CD4-positive, CD25-positive, alpha-beta regulatory T cell (primary cell): ENCODE data around the gene NAALADL2. TPM values are rescaled to one million over a fixed set of nuclear protein-coding genes. Genes with fewer than 3 reads are reported as not detected.
A peak's percentile ranks its signal among the peaks of the same experiment; 100 is the strongest.

Experiments
- ATAC-seq, 2 donors: fragments of 150-1000 bp; cut with Tn5 transposase; one replicate each; pipeline ENCODE4 v1.10.0; 2021; ENCODE audit warnings: low read depth in 2 of 2, moderate number of reproducible peaks in 2 of 2, moderate library complexity in 1 of 2
- DNase-seq, 3 donors: peaks; one replicate each; pipeline versions ENCODE4 v3.0.0 to v3.0.0-alpha.2; 2012 to 2022; ENCODE audit warnings: mixed read lengths in 1 of 3
- H3K27ac ChIP-seq: one replicate; pipeline ENCODE4 v1.7.0; 2013; ENCODE audit warnings: mild to moderate bottlenecking, low read length; ENCODE audit not compliant: insufficient read depth, poor library complexity, severe bottlenecking
- H3K27me3 ChIP-seq: one replicate; pipeline ENCODE4 v1.7.0; 2013; ENCODE audit warnings: low read length; ENCODE audit not compliant: control insufficient read depth, insufficient read depth
- H3K36me3 ChIP-seq: one replicate; pipeline ENCODE4 v1.7.0; 2013; ENCODE audit warnings: mild to moderate bottlenecking, low read length, moderate library complexity; ENCODE audit not compliant: control insufficient read depth, insufficient read depth
- H3K4me1 ChIP-seq: 2 replicates; pipeline ENCODE4 v1.7.0; 2013; ENCODE audit warnings: mild to moderate bottlenecking, low read length; ENCODE audit not compliant: insufficient read depth, control insufficient read depth, poor library complexity, severe bottlenecking
- H3K4me3 ChIP-seq: one replicate; pipeline ENCODE4 v1.7.0; 2013; ENCODE audit warnings: low read depth, mild to moderate bottlenecking, low read length, moderate library complexity
- H3K9me3 ChIP-seq, 2 experiments: 1 replicate in 1 of 2; 2 replicates in 1 of 2; pipeline ENCODE4 v1.7.0; 2013; ENCODE audit warnings: low read length in 2 of 2, mild to moderate bottlenecking in 1 of 2, moderate library complexity in 1 of 2; ENCODE audit not compliant: control insufficient read depth in 2 of 2
- H3K27ac Mint-ChIP-seq, 3 donors: one replicate each; pipeline ENCODE4 v1.8.0; 2020 to 2022; ENCODE audit warnings: mild to moderate bottlenecking in 3 of 3, mixed read lengths in 3 of 3, moderate library complexity in 2 of 3
- H3K27me3 Mint-ChIP-seq: one replicate; pipeline ENCODE4 v1.8.0; 2022; ENCODE audit warnings: mild to moderate bottlenecking, mixed read lengths
- H3K36me3 Mint-ChIP-seq: one replicate; pipeline ENCODE4 v1.8.0; 2020; ENCODE audit warnings: mixed read lengths
- H3K4me1 Mint-ChIP-seq, 4 donors: one replicate each; pipeline ENCODE4 v1.8.0; 2020 to 2022; ENCODE audit warnings: mixed read lengths in 4 of 4, mild to moderate bottlenecking in 1 of 4
- H3K4me3 Mint-ChIP-seq, 4 donors: one replicate each; pipeline ENCODE4 v1.8.0; 2020 to 2022; ENCODE audit warnings: mild to moderate bottlenecking in 4 of 4, mixed read lengths in 4 of 4, moderate library complexity in 3 of 4
- H3K9me3 Mint-ChIP-seq, 7 donors: one replicate each; pipeline ENCODE4 v1.8.0; 2020 to 2022; ENCODE audit warnings: mixed read lengths in 7 of 7, mild to moderate bottlenecking in 3 of 7, moderate library complexity in 2 of 7
- polyA plus RNA-seq, 4 donors: library from polyadenylated mRNA; unstranded; fragments of 300-500 nt; fragmentation: Illumina TruSeq; gene quantifications; one replicate each; pipeline ENCODE4 v1.2.3, GENCODE V29; 2021
- total RNA-seq: library from RNA; stranded (reverse); gene quantifications from one replicate; pipeline ENCODE4 v1.2.3, GENCODE V29; 2022

Gene NAALADL2
- total and polyA plus RNA-seq, 5 donors from 2014 or later: not detected

DNA sequence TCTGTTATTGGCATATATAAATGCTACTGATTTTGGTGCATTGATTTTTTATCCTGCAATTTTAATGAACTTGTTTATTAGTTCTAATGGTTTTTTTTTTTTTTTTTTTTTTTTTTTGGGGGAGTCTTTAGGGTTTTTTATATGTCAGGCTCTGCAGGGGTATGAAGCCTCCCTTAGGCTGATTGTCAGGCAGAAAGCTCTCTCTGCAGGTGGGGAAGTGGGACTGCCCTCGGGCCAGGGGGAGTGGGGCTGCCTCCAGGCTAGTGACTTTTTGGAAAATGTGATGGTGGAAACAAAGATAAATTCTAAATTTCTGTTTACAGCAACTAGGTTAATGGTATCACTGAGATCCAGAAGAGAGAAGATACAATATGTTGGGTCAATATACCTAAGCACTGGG lies 14.4 kb upstream of the NAALADL2 start:
- peaks cover 2 to 6% of the 10 kb centered on the region in 2 experiments for H3K9me3 ChIP-seq
- H3K4me3 ChIP-seq: no peak overlapping the region
- no peaks in the 10 kb centered on the region for H3K4me1 ChIP-seq
- ATAC-seq (no peak), DNase-seq (no peak)
- H3K36me3 ChIP-seq: no peaks in the 10 kb centered on the region
- Mint-ChIP-seq H3K27me3 (no peaks in the 10 kb centered on the region), H3K27ac (no peak overlapping the region), H3K9me3 (peaks cover 0 to 12% (median 2%) of the 10 kb centered on the region in 7 donors), H3K36me3 (no peaks in the 10 kb centered on the region), H3K4me1 (no peaks in the 10 kb centered on the region), H3K4me3 (no peak overlapping the region)
- no peak overlapping the region for H3K27ac ChIP-seq
- no peaks in the 10 kb centered on the region for H3K27me3 ChIP-seq

DNA sequence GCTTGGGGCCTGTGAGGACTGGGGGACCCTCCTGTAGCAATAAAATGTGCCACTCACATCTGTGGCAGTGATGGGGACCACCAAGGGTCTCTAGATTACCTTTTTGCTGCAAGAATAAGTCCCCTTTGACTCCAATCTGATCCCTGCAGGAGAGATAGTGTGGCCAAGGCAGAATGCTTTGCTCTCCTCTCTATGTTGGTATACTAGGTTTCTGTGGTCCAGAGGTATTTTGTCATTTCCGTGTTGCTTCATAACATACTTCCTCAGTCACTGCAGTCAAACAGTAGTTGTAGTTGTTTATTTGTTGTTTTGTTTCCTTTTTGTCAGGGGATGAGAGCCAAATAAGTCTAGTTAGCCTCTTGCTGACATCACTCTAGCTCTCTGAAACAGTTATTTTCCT lies 13.1 kb upstream of the NAALADL2 start:
- no peak for ATAC-seq

DNA sequence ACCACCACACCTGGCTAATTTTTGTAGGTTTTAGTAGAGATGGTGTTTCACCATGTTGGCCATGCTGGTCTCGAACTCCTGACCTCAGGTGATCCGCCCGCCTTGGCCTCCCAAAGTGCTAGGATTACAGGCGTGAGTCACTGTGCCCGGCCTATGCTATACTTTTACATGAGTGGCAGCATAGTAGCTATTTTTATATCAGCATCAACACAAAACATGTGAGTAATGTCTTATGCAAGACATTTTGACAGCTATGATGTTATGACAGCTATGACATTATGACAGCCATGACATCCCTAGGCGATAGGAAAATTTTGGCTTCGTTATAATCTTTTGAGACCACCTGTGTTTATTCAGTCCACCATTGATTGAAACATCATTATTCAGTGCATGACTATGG lies 4.1 kb upstream of the NAALADL2 start:
- H3K4me3 ChIP-seq: no peak overlapping the region
- DNase-seq (no peak), ATAC-seq (no peak)
- H3K36me3 Mint-ChIP-seq: no peaks in the 10 kb centered on the region
- H3K27ac ChIP-seq: no peak overlapping the region
- H3K9me3 Mint-ChIP-seq: peaks cover 5 to 13% (median 9%) of the 10 kb centered on the region in 7 donors
- H3K4me3 Mint-ChIP-seq: no peak overlapping the region
- H3K36me3 ChIP-seq: no peaks in the 10 kb centered on the region
- peaks cover 4% of the 10 kb centered on the region for H3K27me3 Mint-ChIP-seq
- no peak overlapping the region for H3K27ac Mint-ChIP-seq
- H3K4me1 ChIP-seq: no peaks in the 10 kb centered on the region
- H3K9me3 ChIP-seq: no peaks in the 10 kb centered on the region
- H3K27me3 ChIP-seq: no peaks in the 10 kb centered on the region
- no peaks in the 10 kb centered on the region for H3K4me1 Mint-ChIP-seq

More for the DNA sequence above, 13.1 kb upstream of the NAALADL2 start:
- H3K27ac Mint-ChIP-seq: no peak overlapping the region
- no peaks in the 10 kb centered on the region for H3K4me1 ChIP-seq
- no peaks in the 10 kb centered on the region for H3K4me1 Mint-ChIP-seq
- no peaks in the 10 kb centered on the region for H3K27me3 ChIP-seq
- no peak for DNase-seq
- peaks cover 0 to 18% (median 5%) of the 10 kb centered on the region in 7 donors for H3K9me3 Mint-ChIP-seq
- no peaks in the 10 kb centered on the region for H3K36me3 Mint-ChIP-seq
- no peak overlapping the region for H3K27ac ChIP-seq
- H3K36me3 ChIP-seq: no peaks in the 10 kb centered on the region
- H3K27me3 Mint-ChIP-seq: no peaks in the 10 kb centered on the region
- peaks cover 2 to 6% of the 10 kb centered on the region in 2 experiments for H3K9me3 ChIP-seq
- no peak overlapping the region for H3K4me3 ChIP-seq
- no peak overlapping the region for H3K4me3 Mint-ChIP-seq

DNA sequence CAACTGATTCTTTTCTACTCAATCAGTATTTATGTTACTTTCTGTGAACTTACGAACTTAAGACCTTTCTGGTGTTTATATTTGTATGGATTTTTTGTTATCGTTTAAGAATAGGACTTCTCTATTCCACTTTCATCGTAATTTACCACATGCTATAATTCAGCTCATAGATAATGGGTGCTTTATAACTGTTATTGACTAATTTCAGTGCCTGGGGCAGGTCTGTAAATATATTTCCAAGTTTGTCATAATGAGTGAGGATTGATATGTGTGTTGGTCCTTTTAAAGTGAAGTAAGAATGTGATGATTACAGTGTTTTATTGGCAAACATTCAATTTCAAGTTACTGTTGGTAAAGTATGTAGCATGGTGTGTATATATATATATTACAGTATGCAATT lies 1.8 kb upstream of the NAALADL2 start:
- H3K4me3 ChIP-seq: no peak overlapping the region
- DNase-seq (no peak), ATAC-seq (no peak)
- Mint-ChIP-seq H3K27ac (no peak overlapping the region), H3K4me1 (no peaks in the 10 kb centered on the region), H3K4me3 (no peak overlapping the region), H3K9me3 (peaks cover 0 to 14% (median 5%) of the 10 kb centered on the region in 7 donors), H3K36me3 (no peaks in the 10 kb centered on the region), H3K27me3 (no peaks in the 10 kb centered on the region)
- no peak overlapping the region for H3K27ac ChIP-seq
- no peaks in the 10 kb centered on the region for H3K36me3 ChIP-seq
- H3K9me3 ChIP-seq: peaks cover 0 to 4% of the 10 kb centered on the region in 2 experiments
- H3K27me3 ChIP-seq: no peaks in the 10 kb centered on the region
- no peaks in the 10 kb centered on the region for H3K4me1 ChIP-seq

DNA sequence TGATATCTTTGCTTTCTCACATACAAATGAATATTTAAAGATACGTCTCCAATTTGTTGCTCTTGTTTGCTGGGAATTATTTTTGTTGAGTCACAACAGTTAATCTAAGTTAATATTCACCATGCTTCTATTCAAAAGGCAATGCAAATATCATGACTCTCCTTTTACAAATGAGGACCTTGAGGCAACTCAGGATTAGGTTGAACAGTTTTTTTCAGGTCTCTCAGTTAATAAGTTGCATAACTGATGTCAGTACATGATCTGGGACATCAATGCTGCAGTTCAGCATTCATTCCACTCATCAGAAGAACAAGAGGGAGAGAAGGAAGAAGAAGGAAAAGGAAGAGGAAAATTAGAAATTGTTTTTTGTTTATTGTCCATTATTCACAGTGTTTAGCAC lies 781 bp upstream of the NAALADL2 start:
- Mint-ChIP-seq H3K4me3 (no peak overlapping the region), H3K4me1 (no peaks in the 10 kb centered on the region), H3K27me3 (no peaks in the 10 kb centered on the region), H3K9me3 (peaks cover 0 to 15% (median 5%) of the 10 kb centered on the region in 7 donors), H3K27ac (peak overlapping the region in 1 of 3 donors; percentile 15), H3K36me3 (no peaks in the 10 kb centered on the region)
- Histone ChIP-seq H3K27ac (no peak overlapping the region), H3K4me3 (no peak overlapping the region), H3K9me3 (peaks cover 0 to 4% of the 10 kb centered on the region in 2 experiments), H3K4me1 (no peaks in the 10 kb centered on the region), H3K27me3 (no peaks in the 10 kb centered on the region), H3K36me3 (no peaks in the 10 kb centered on the region)
- no peak for DNase-seq
- no peak for ATAC-seq

DNA sequence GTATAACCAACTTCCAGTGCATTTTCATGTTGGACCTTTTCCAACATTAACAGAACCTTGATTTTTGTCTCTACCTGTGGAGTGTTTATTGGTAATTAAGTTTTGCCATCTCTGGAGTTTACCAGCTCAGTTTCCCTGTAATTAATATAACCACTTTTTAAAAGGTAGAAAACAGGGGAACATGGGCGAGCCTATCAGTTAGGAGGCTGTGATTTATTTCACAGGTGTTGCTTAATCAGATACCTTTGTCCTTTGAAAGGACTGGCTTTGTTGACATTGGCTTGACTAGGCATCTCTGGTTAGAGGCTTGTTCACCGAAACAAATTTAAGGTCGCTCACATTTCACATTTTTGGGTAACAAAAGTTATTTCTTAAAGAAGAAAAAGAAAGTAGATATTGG lies 622 bp downstream of the NAALADL2 start:
- peaks cover 0 to 12% (median 5%) of the 10 kb centered on the region in 7 donors for H3K9me3 Mint-ChIP-seq
- ATAC-seq (no peak), DNase-seq (no peak)
- H3K27ac Mint-ChIP-seq: no peak overlapping the region
- H3K9me3 ChIP-seq: peaks cover 0 to 4% of the 10 kb centered on the region in 2 experiments
- H3K27me3 ChIP-seq: no peaks in the 10 kb centered on the region
- H3K36me3 ChIP-seq: no peaks in the 10 kb centered on the region
- H3K4me1 Mint-ChIP-seq: no peaks in the 10 kb centered on the region
- no peaks in the 10 kb centered on the region for H3K36me3 Mint-ChIP-seq
- no peak overlapping the region for H3K4me3 ChIP-seq
- no peak overlapping the region for H3K4me3 Mint-ChIP-seq
- no peak overlapping the region for H3K27ac ChIP-seq
- H3K4me1 ChIP-seq: no peaks in the 10 kb centered on the region
- H3K27me3 Mint-ChIP-seq: no peaks in the 10 kb centered on the region

DNA sequence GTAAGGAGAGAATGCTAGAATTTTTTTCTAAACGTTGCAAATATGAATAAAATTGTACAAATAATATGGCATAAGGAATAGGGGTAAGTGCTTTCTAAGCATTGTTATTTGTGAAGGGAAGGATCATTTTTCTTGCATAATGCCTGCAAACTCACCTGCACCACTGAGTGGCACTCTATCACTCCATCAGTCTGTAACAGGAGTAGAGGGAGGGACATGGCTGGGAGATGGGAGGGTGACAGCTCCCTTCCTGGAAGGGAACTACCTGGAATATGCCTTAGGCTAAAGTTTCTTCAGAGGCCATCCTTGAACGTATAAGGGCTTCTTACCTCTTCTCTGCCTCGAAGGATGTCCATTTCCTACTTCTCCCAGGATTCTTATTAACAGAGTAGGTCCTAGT lies 3.0 kb downstream of the NAALADL2 start:
- Histone ChIP-seq H3K36me3 (no peaks in the 10 kb centered on the region), H3K27ac (no peak overlapping the region), H3K27me3 (no peaks in the 10 kb centered on the region), H3K4me3 (no peak overlapping the region), H3K4me1 (no peaks in the 10 kb centered on the region), H3K9me3 (peaks cover 0 to 4% of the 10 kb centered on the region in 2 experiments)
- Mint-ChIP-seq H3K9me3 (peaks cover 0 to 12% (median 4%) of the 10 kb centered on the region in 7 donors), H3K4me1 (no peaks in the 10 kb centered on the region), H3K4me3 (no peak overlapping the region), H3K27ac (no peak overlapping the region), H3K27me3 (no peaks in the 10 kb centered on the region), H3K36me3 (no peaks in the 10 kb centered on the region)
- no peak for ATAC-seq
- no peak for DNase-seq

DNA sequence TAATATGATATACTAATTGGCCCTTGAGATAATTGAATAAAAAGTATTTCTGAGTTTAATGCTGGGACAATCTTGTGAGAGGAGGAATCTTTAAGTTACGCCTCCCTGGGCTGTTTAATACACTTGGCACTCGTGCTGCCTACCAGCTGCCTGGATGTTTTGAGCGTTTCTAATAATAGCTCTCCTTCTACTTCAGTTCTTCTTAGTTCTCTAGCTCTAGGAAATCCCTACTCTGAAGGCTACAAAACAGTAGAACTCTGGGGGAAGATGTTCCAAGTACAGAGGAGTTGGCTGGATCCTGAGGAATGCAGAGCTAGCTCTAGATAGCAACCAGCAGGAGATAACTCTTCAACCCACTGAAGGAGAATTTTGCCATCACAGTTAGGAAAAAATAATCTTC lies 3.5 kb downstream of the NAALADL2 start:
- Mint-ChIP-seq H3K4me1 (no peaks in the 10 kb centered on the region), H3K4me3 (no peak overlapping the region), H3K27ac (no peak overlapping the region), H3K9me3 (peaks cover 0 to 12% (median 4%) of the 10 kb centered on the region in 7 donors), H3K27me3 (no peaks in the 10 kb centered on the region), H3K36me3 (no peaks in the 10 kb centered on the region)
- Histone ChIP-seq H3K27ac (no peak overlapping the region), H3K27me3 (no peaks in the 10 kb centered on the region), H3K4me1 (no peaks in the 10 kb centered on the region), H3K9me3 (peaks cover 0 to 4% of the 10 kb centered on the region in 2 experiments), H3K36me3 (no peaks in the 10 kb centered on the region), H3K4me3 (no peak overlapping the region)
- ATAC-seq: no peak
- DNase-seq: no peak
